H9 (cell line): ENCODE data around the gene WWC1. TPM values are rescaled to one million over a fixed set of nuclear protein-coding genes. Genes with fewer than 3 reads are reported as not detected.

ENCODE experiments used
- DNase-seq: peaks from one replicate; pipeline ENCODE4 v3.0.0-alpha.2; 2017
- H2AFZ ChIP-seq: one replicate; pipeline ENCODE4 v1.6.1; 2013; ENCODE audit warnings: mild to moderate bottlenecking, low read length, control low read depth, moderate library complexity
- H2AK5ac ChIP-seq: 2 replicates; pipeline ENCODE4 v1.6.1; 2013; ENCODE audit warnings: low read length, control low read depth, mixed read lengths; ENCODE audit not compliant: insufficient read length
- H2BK120ac ChIP-seq: one replicate; pipeline ENCODE4 v1.6.1; 2013; ENCODE audit warnings: low read depth, mild to moderate bottlenecking, low read length, control low read depth, inconsistent platforms; ENCODE audit not compliant: poor library complexity, severe bottlenecking
- H2BK12ac ChIP-seq: 2 replicates; pipeline ENCODE4 v1.6.1; 2013; ENCODE audit warnings: low read length, control low read depth, mixed read lengths, low read depth; ENCODE audit not compliant: insufficient read length
- H2BK15ac ChIP-seq: 2 replicates; pipeline ENCODE4 v1.6.1; 2013; ENCODE audit warnings: low read depth, low read length, control low read depth
- H2BK20ac ChIP-seq: one replicate; pipeline ENCODE4 v1.6.1; 2013; ENCODE audit warnings: low read depth, mild to moderate bottlenecking, low read length, control low read depth, inconsistent platforms; ENCODE audit not compliant: poor library complexity, severe bottlenecking
- H2BK5ac ChIP-seq: 2 replicates; pipeline ENCODE4 v1.6.1; 2013; ENCODE audit warnings: low read length, control low read depth, mixed read lengths; ENCODE audit not compliant: insufficient read length
- H3K14ac ChIP-seq: 2 replicates; pipeline ENCODE4 v1.6.1; 2013; ENCODE audit warnings: low read length, control low read depth; ENCODE audit not compliant: insufficient read depth
- H3K18ac ChIP-seq: 2 replicates; pipeline ENCODE4 v1.6.1; 2013; ENCODE audit warnings: low read depth, mild to moderate bottlenecking, mixed read lengths, low read length, control low read depth; ENCODE audit not compliant: insufficient read length
- H3K23ac ChIP-seq: 2 replicates; pipeline ENCODE4 v1.6.1; 2013; ENCODE audit warnings: low read length, control low read depth, mixed read lengths, low read depth; ENCODE audit not compliant: insufficient read length
- H3K23me2 ChIP-seq: 2 replicates; pipeline ENCODE4 v1.6.1; 2013; ENCODE audit warnings: low read depth, mild to moderate bottlenecking, mixed read lengths, low read length, control low read depth; ENCODE audit not compliant: insufficient read length, poor library complexity, severe bottlenecking
- H3K27ac ChIP-seq: 2 replicates; pipeline ENCODE4 v1.5.1; 2013; ENCODE audit warnings: low read length, control low read depth, mixed read lengths, low read depth; ENCODE audit not compliant: insufficient read length
- H3K27me3 ChIP-seq: 2 replicates; pipeline ENCODE4 v1.6.1; 2013; ENCODE audit warnings: low read length, control low read depth, inconsistent platforms; ENCODE audit not compliant: insufficient read depth
- H3K4ac ChIP-seq: 2 replicates; pipeline ENCODE4 v1.6.1; 2013; ENCODE audit warnings: low read depth, mild to moderate bottlenecking, control low read depth, inconsistent platforms, low read length, moderate library complexity
- H3K4me1 ChIP-seq: 2 replicates; pipeline ENCODE4 v1.6.1; 2013; ENCODE audit warnings: low read length, control low read depth, inconsistent platforms; ENCODE audit not compliant: insufficient read depth
- H3K4me2 ChIP-seq: 2 replicates; pipeline ENCODE4 v1.6.1; 2013; ENCODE audit warnings: low read length, control low read depth, mixed read lengths; ENCODE audit not compliant: insufficient read length, insufficient read depth
- H3K56ac ChIP-seq: 2 replicates; pipeline ENCODE4 v1.6.1; 2013; ENCODE audit warnings: low read depth, mild to moderate bottlenecking, mixed read lengths, low read length, control low read depth; ENCODE audit not compliant: insufficient read length
- H3K79me1 ChIP-seq: 2 replicates; pipeline ENCODE4 v1.6.1; 2013; ENCODE audit warnings: low read depth, mild to moderate bottlenecking, moderate library complexity, low read length, control low read depth, inconsistent platforms; ENCODE audit not compliant: insufficient read depth, poor library complexity, severe bottlenecking
- H3K79me2 ChIP-seq: 2 replicates; pipeline ENCODE4 v1.6.1; 2013; ENCODE audit warnings: low read length, control low read depth, inconsistent platforms; ENCODE audit not compliant: insufficient read depth
- H3K9ac ChIP-seq: 2 replicates; pipeline ENCODE4 v1.6.1; 2013; ENCODE audit warnings: low read length, control low read depth, mixed read lengths; ENCODE audit not compliant: insufficient read length; ENCODE audit errors: extremely low read depth
- H3K9me3 ChIP-seq: one replicate; pipeline ENCODE4 v1.6.1; 2013; ENCODE audit warnings: low read depth, low read length, inconsistent platforms; ENCODE audit not compliant: control insufficient read depth
- H3T11ph ChIP-seq: one replicate; pipeline ENCODE4 v1.6.1; 2013; ENCODE audit warnings: mild to moderate bottlenecking, low read length, control low read depth, inconsistent platforms
- H4K20me1 ChIP-seq: one replicate; pipeline ENCODE4 v1.6.1; 2013; ENCODE audit not compliant: control insufficient read depth, insufficient read length, insufficient read depth
- H4K5ac ChIP-seq: 2 replicates; pipeline ENCODE4 v1.6.1; 2013; ENCODE audit warnings: low read depth, mild to moderate bottlenecking, mixed read lengths, low read length, control low read depth; ENCODE audit not compliant: insufficient read length
- H4K8ac ChIP-seq: replicated peaks from 2 replicates; pipeline ENCODE4 v1.6.1; 2013; ENCODE audit warnings: low read length, control low read depth, mixed read lengths, low read depth; ENCODE audit not compliant: insufficient read length
- H4K91ac ChIP-seq: 2 replicates; pipeline ENCODE4 v1.6.1; 2013; ENCODE audit warnings: low read depth, mild to moderate bottlenecking, moderate library complexity, mixed read lengths, low read length, control low read depth; ENCODE audit not compliant: insufficient read length
- H3K27ac Mint-ChIP-seq, 3 experiments: 2 replicates in 2 of 3; 3 replicates in 1 of 3; pipeline ENCODE4 v1.8.0; 2020 to 2021; ENCODE audit warnings: mixed read lengths in 3 of 3, mild to moderate bottlenecking in 1 of 3, moderate library complexity in 1 of 3
- H3K27me3 Mint-ChIP-seq: 2 replicates; pipeline ENCODE4 v1.8.0; 2021; ENCODE audit warnings: low read depth, mild to moderate bottlenecking, moderate library complexity, mixed read lengths
- H3K36me3 Mint-ChIP-seq, 3 experiments: 2 replicates in 2 of 3; 3 replicates in 1 of 3; pipeline ENCODE4 v1.8.0; 2020 to 2021; ENCODE audit warnings: low read depth in 3 of 3, mixed read lengths in 3 of 3; ENCODE audit not compliant: insufficient read depth in 1 of 3
- H3K4me1 Mint-ChIP-seq, 2 experiments: 2 replicates each; pipeline ENCODE4 v1.8.0; 2020; ENCODE audit warnings: mixed read lengths in 2 of 2
- H3K4me3 Mint-ChIP-seq, 2 experiments: 2 replicates in 1 of 2; 3 replicates in 1 of 2; pipeline ENCODE4 v1.8.0; 2020 to 2021; ENCODE audit warnings: mild to moderate bottlenecking in 2 of 2, mixed read lengths in 2 of 2, moderate library complexity in 1 of 2
- H3K9me3 Mint-ChIP-seq, 2 experiments: 2 replicates in 1 of 2; 3 replicates in 1 of 2; pipeline ENCODE4 v1.8.0; 2020; ENCODE audit warnings: mild to moderate bottlenecking in 2 of 2, mixed read lengths in 2 of 2, moderate library complexity in 1 of 2
- CTCF ChIP-seq: fragments of 200-600 bp; sonication (generic); conservative IDR thresholded peaks from 3 replicates; pipeline ENCODE4 v1.8.0; 2021; ENCODE audit warnings: antibody characterized with exemption, mild to moderate bottlenecking
- WGBS: extraction: QIAGEN DNeasy Blood & Tissue Kit; methylation state at CpG from one replicate; pipeline ENCODE4 v1.1.7; 2013; ENCODE audit warnings: missing lambda C conversion rate, low lambda C conversion rate, mixed read lengths; ENCODE audit not compliant: insufficient read length; ENCODE audit errors: extremely low coverage; 5-methylcytosine and 5-hydroxymethylcytosine counted together
- total RNA-seq: library from RNA; stranded (reverse); gene quantifications from 2 replicates; pipeline ENCODE4 v1.2.1, GENCODE V29; 2021

Gene WWC1
- total RNA-seq, 1 experiment from 2014 or later: 28.2 TPM

GRCh38 chr5:168364151-168364661 is 72.8 kb downstream of the WWC1 start:
- no peaks in the 10 kb centered on the region for H3K9me3 ChIP-seq
- no peak for DNase-seq
- H3K18ac ChIP-seq: no peak overlapping the region
- no peak for TF ChIP-seq CTCF
- H3K14ac ChIP-seq: no peak overlapping the region
- no peak overlapping the region for H2BK12ac ChIP-seq
- no peak overlapping the region for H4K5ac ChIP-seq
- WGBS: no CpG with 5 or more reads among the region's 11 CpGs
- peaks cover 3% of the 10 kb centered on the region; the same call in 1 of the 2 replicates for H3K4me1 ChIP-seq
- no peak overlapping the region for H2AFZ ChIP-seq
- H2BK20ac ChIP-seq: no peak overlapping the region
- H3K4me2 ChIP-seq: no peak overlapping the region
- no peak overlapping the region for H3K9ac ChIP-seq
- Mint-ChIP-seq H3K27me3 (no peaks in the 10 kb centered on the region), H3K27ac (peak overlapping the region in 2 of 3 experiments; percentile 16 to 19; a peak in 2 of 7 replicates), H3K4me1 (peaks cover 42 to 49% of the 10 kb centered on the region in 2 experiments), H3K4me3 (no peak overlapping the region; a peak in 1 of 5 replicates), H3K9me3 (no peaks in the 10 kb centered on the region), H3K36me3 (peaks cover 0 to 7% (median 2%) of the 10 kb centered on the region in 3 experiments; a peak in 4 of 7 replicates)
- H3K56ac ChIP-seq: no peak overlapping the region
- no peaks in the 10 kb centered on the region for H3K79me2 ChIP-seq
- H2BK15ac ChIP-seq: no peak overlapping the region
- no peak overlapping the region for H3K27ac ChIP-seq
- no peaks in the 10 kb centered on the region for H3K27me3 ChIP-seq
- no peak overlapping the region for H4K8ac ChIP-seq
- H4K20me1 ChIP-seq: no peaks in the 10 kb centered on the region
- no peaks in the 10 kb centered on the region for H3K79me1 ChIP-seq
- H2BK5ac ChIP-seq: no peak overlapping the region
- H3T11ph ChIP-seq: no peak overlapping the region
- H4K91ac ChIP-seq: no peak overlapping the region
- no peak overlapping the region for H2AK5ac ChIP-seq
- H3K23me2 ChIP-seq: no peaks in the 10 kb centered on the region
- H3K4ac ChIP-seq: no peak overlapping the region
- no peak overlapping the region for H2BK120ac ChIP-seq
- no peak overlapping the region for H3K23ac ChIP-seq
